Measurements from ENCODE around the gene KCNH3. TPM values are rescaled to one million over a fixed set of nuclear protein-coding genes. Genes with fewer than 3 reads are reported as not detected.

Gene KCNH3
- total RNA-seq, 4 donors from 2014 or later, result 0.94 to 2.2 (median 2.1) TPM; not detected in 1

GRCh38 chr12:49553512-49554088 is 14.8 kb downstream of the KCNH3 start:
- Histone ChIP-seq H3K9me3 (no peaks in the 10 kb centered on the region), H3K27ac (no peak overlapping the region), H3K27me3 (no peaks in the 10 kb centered on the region), H3K36me3 (peaks cover 14 to 18% of the 10 kb centered on the region in 2 donors), H3K4me3 (replicated peaks in 1 of 3) (no peak overlapping the region), H3K4me1 (peaks cover 9 to 10% of the 10 kb centered on the region in 2 donors)
- no peak for DNase-seq
- TF ChIP-seq CTCF (IDR thresholded peaks at IDR 0.05) (peak in 4 of 6 experiments; percentile 43 to 62 (median 46)), POLR2A (IDR thresholded peaks at IDR 0.05) (no peak)
- 70 to 74% methylated on average over 2 of the region's 2 CpGs for WGBS, 2 donors
- intact Hi-C loops (cut with DNase I), result no loop called here

GRCh38 chr12:49554266-49554665 is 15.4 kb downstream of the KCNH3 start:
- no peak overlapping the region for H3K27ac ChIP-seq
- H3K9me3 ChIP-seq, result no peaks in the 10 kb centered on the region
- no peaks in the 10 kb centered on the region for H3K27me3 ChIP-seq
- peaks cover 21 to 24% of the 10 kb centered on the region in 2 donors for H3K36me3 ChIP-seq
- TF ChIP-seq POLR2A (IDR thresholded peaks at IDR 0.05) (no peak), CTCF (IDR thresholded peaks at IDR 0.05) (no peak)
- no peak for DNase-seq
- intact Hi-C loops (cut with DNase I), result no loop called here
- peaks cover 3% of the 10 kb centered on the region in 2 donors for H3K4me1 ChIP-seq
- WGBS, 2 donors, result 73 to 84% methylated on average over 10 to 15 of the region's 15 CpGs
- H3K4me3 ChIP-seq (replicated peaks in 1 of 3), result no peak overlapping the region

- Histone ChIP-seq H3K4me1 (no peaks in the 10 kb centered on the region), H3K9me3 (no peaks in the 10 kb centered on the region), H3K27me3 (no peaks in the 10 kb centered on the region), H3K4me3 (replicated peaks in 1 of 3) (no peak overlapping the region), H3K36me3 (peaks cover 34 to 39% of the 10 kb centered on the region in 2 donors), H3K27ac (no peak overlapping the region)
- TF ChIP-seq CTCF (IDR thresholded peaks at IDR 0.05) (no peak), POLR2A (IDR thresholded peaks at IDR 0.05) (no peak)
- DNase-seq, result no peak
- WGBS, 2 donors, result 89 to 98% methylated on average over 9 to 14 of the region's 18 CpGs
- intact Hi-C loops (cut with DNase I), result no loop called here
Observed at GRCh38 chr12:49555631-49556390, 17.0 kb downstream of the KCNH3 start.

- peak; percentile 40 for DNase-seq
- intact Hi-C loops (cut with DNase I), result no loop called here
- no peak for TF ChIP-seq CTCF (IDR thresholded peaks at IDR 0.05)
- no peak for TF ChIP-seq POLR2A (IDR thresholded peaks at IDR 0.05)
- no peaks in the 10 kb centered on the region for H3K9me3 ChIP-seq
- no peak overlapping the region for H3K27ac ChIP-seq
- H3K36me3 ChIP-seq, result peaks cover 34 to 46% of the 10 kb centered on the region in 2 donors
- H3K4me3 ChIP-seq (replicated peaks in 1 of 3), result no peak overlapping the region
- H3K4me1 ChIP-seq, result no peaks in the 10 kb centered on the region
- WGBS, 2 donors, result 66 to 74% methylated on average over 11 to 12 of the region's 12 CpGs
- H3K27me3 ChIP-seq, result no peaks in the 10 kb centered on the region
Observed at GRCh38 chr12:49556391-49557186, 17.8 kb downstream of the KCNH3 start.

All from thyroid gland (tissue), 4 donors.